GM23338 (cell line): Measurements from ENCODE around the gene OR2A2. TPM values are rescaled to one million over a fixed set of nuclear protein-coding genes. Genes with fewer than 3 reads are reported as not detected.

Experiments used
- ATAC-seq: fragments of 200-7000 bp; cut with Tn5 transposase; 3 replicates; pipeline ENCODE4 v1.9.1; 2020
- DNase-seq: peaks from one replicate; pipeline ENCODE4 v3.0.0-alpha.2; 2015; ENCODE audit warnings: low spot score
- H2AFZ ChIP-seq: fragments of 200-600 bp; sonication (generic); 2 replicates; pipeline ENCODE4 v1.8.0; 2016; ENCODE audit warnings: antibody characterized with exemption, mild to moderate bottlenecking, moderate library complexity
- H3F3A ChIP-seq: fragments of 200-600 bp; sonication (generic); replicated peaks from 2 replicates; pipeline ENCODE4 v1.8.0; 2017; ENCODE audit warnings: antibody characterized with exemption, mixed run types, low read depth
- H3K27ac ChIP-seq: fragments of 200-600 bp; sonication (generic); 2 replicates; pipeline ENCODE4 v1.6.1; 2016; ENCODE audit warnings: low read depth
- H3K27me3 ChIP-seq: fragments of 200-600 bp; sonication (generic); 2 replicates; pipeline ENCODE4 v1.8.0; 2016; ENCODE audit warnings: mild to moderate bottlenecking, mixed run types, moderate library complexity; ENCODE audit not compliant: insufficient read depth
- H3K36me3 ChIP-seq: fragments of 200-600 bp; sonication (generic); 2 replicates; pipeline ENCODE4 v1.8.0; 2016; ENCODE audit warnings: mild to moderate bottlenecking; ENCODE audit not compliant: insufficient read depth
- H3K4me1 ChIP-seq: fragments of 200-600 bp; sonication (generic); 2 replicates; pipeline ENCODE4 v1.8.0; 2016; ENCODE audit warnings: mild to moderate bottlenecking, moderate library complexity; ENCODE audit not compliant: insufficient read depth
- H3K4me2 ChIP-seq: fragments of 200-600 bp; sonication (generic); 2 replicates; pipeline ENCODE4 v1.7.1; 2017; ENCODE audit warnings: mixed run types
- H3K4me3 ChIP-seq: fragments of 200-600 bp; sonication (generic); 2 replicates; pipeline ENCODE4 v1.6.1; 2016; ENCODE audit warnings: mixed run types
- H3K79me2 ChIP-seq: fragments of 200-600 bp; sonication (generic); replicated peaks from 2 replicates; pipeline ENCODE4 v1.8.0; 2017; ENCODE audit warnings: mild to moderate bottlenecking; ENCODE audit not compliant: insufficient read depth
- H3K9me2 ChIP-seq: fragments of 200-600 bp; sonication (generic); 2 replicates; pipeline ENCODE4 v1.8.0; 2017; ENCODE audit not compliant: insufficient read depth
- H4K20me1 ChIP-seq: fragments of 200-600 bp; sonication (generic); replicated peaks from 2 replicates; pipeline ENCODE4 v1.8.0; 2017; ENCODE audit warnings: mild to moderate bottlenecking; ENCODE audit not compliant: insufficient read depth
- H3K27ac Mint-ChIP-seq: 2 replicates; pipeline ENCODE4 v1.8.0; 2020; ENCODE audit warnings: inconsistent platforms, mild to moderate bottlenecking, moderate library complexity, mixed read lengths
- H3K27me3 Mint-ChIP-seq: 3 replicates; pipeline ENCODE4 v1.8.0; 2022; ENCODE audit warnings: low read depth, mild to moderate bottlenecking, moderate library complexity, mixed read lengths, inconsistent platforms; ENCODE audit not compliant: insufficient read depth, poor library complexity
- H3K36me3 Mint-ChIP-seq: 3 replicates; pipeline ENCODE4 v1.8.0; 2021; ENCODE audit warnings: low read depth, mild to moderate bottlenecking, inconsistent platforms, moderate library complexity, mixed read lengths
- H3K4me1 Mint-ChIP-seq: 3 replicates; pipeline ENCODE4 v1.8.0; 2020; ENCODE audit warnings: mild to moderate bottlenecking, inconsistent platforms, mixed read lengths
- H3K4me3 Mint-ChIP-seq: 3 replicates; pipeline ENCODE4 v1.8.0; 2021; ENCODE audit warnings: moderate library complexity, mild to moderate bottlenecking, inconsistent platforms, mixed read lengths
- H3K9me3 Mint-ChIP-seq: 3 replicates; pipeline ENCODE4 v1.8.0; 2020; ENCODE audit warnings: moderate library complexity, mild to moderate bottlenecking, inconsistent platforms, mixed read lengths
- EZH2 ChIP-seq: fragments of 200-600 bp; sonication (generic); IDR thresholded peaks from one replicate; pipeline ENCODE4 v1.8.0; 2017; ENCODE audit warnings: antibody characterized with exemption, mild to moderate bottlenecking, low read depth; ENCODE audit not compliant: unreplicated experiment
- EZH2phosphoT487 ChIP-seq: fragments of 200-600 bp; sonication (generic); IDR thresholded peaks from one replicate; pipeline ENCODE4 v1.8.1; 2018; ENCODE audit warnings: antibody characterized with exemption; ENCODE audit not compliant: unreplicated experiment
- REST ChIP-seq: IDR thresholded peaks from one replicate; pipeline ENCODE4 v1.6.1; 2018; ENCODE audit warnings: antibody characterized with exemption; ENCODE audit not compliant: unreplicated experiment
- STAT1 ChIP-seq: IDR thresholded peaks from one replicate; pipeline ENCODE4 v1.6.1; 2016; ENCODE audit warnings: antibody characterized with exemption; ENCODE audit not compliant: unreplicated experiment
- ZNF114 ChIP-seq: fragments of 250-450 bp; sonication (Bioruptor Pico); IDR thresholded peaks from 2 replicates; pipeline ENCODE4 v1.5.0; 2020; ENCODE audit warnings: mild to moderate bottlenecking, moderate library complexity
- ZNF331 ChIP-seq: fragments of 250-450 bp; sonication (Bioruptor Pico); IDR thresholded peaks from 2 replicates; pipeline ENCODE4 v1.5.0; 2020; ENCODE audit warnings: low read depth, mild to moderate bottlenecking, moderate library complexity
- long read RNA-seq: library from polyadenylated mRNA; unstranded; transcript quantifications from one replicate; pipeline ENCODE4 v2.0.0, GENCODE V29; 2020; ENCODE audit not compliant: unreplicated experiment
- polyA plus RNA-seq: library from polyadenylated mRNA; unstranded; fragments of >200 nt; fragmentation: Nextera tagmentation; extraction: Ambion mirVana; gene quantifications from 2 replicates; pipeline ENCODE4 v1.2.1, GENCODE V29; 2016
- total RNA-seq: library from RNA; depleted of rRNA; stranded (reverse); fragments of >200 nt; shearing (Covaris generic); gene quantifications from 2 replicates; pipeline ENCODE4 v1.2.3, GENCODE V29; 2014; rRNA removed
- TF ChIP-seq, protein P1 (sequence below), 2 experiments: fragments of 200-600 bp in 1 of 2; sonication (generic) in 1 of 2; conservative IDR thresholded peaks; 2 replicates each; pipeline versions ENCODE4 v1.5.1 to v1.6.1; 2016 to 2017; ENCODE audit warnings: antibody characterized with exemption in 2 of 2, low read depth in 2 of 2, mild to moderate bottlenecking in 2 of 2, moderate library complexity in 1 of 2

The OR2A2 gene
- total RNA-seq (not detected in 2 replicates), polyA plus RNA-seq (not detected in 2 replicates)
- long read RNA-seq: 0 reads

DNA sequence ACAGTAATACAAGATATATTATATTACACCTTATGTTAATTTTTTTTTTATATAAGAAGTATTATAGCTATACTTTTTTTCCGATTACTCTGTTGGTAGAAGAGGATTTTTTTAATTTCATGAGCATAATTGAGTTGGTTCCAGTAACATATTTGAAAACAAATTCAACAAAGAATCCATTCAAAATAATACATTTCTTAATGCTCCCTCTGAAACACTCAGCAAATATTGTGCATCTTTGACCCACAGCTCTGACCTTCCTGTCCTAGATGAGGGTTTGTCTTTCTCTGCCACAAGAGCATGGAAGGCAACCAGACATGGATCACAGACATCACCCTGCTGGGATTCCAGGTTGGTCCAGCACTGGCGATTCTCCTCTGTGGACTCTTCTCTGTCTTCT lies at the start of gene OR2A2:
OR2A2 (plus strand) TSS at position 301 of the 400 bp plus-strand sequence; CDS start at position 301, 0 bp downstream.
- H3K9me2 ChIP-seq: no peaks in the 10 kb centered on the region
- no peak within 1 kb of the TSS for H2AFZ ChIP-seq
- H3K4me2 ChIP-seq: no peak within 1 kb of the TSS
- Mint-ChIP-seq H3K4me3 (no peak within 1 kb of the TSS), H3K27ac (no peak within 1 kb of the TSS), H3K4me1 (no peaks in the 10 kb centered on the region), H3K9me3 (no peaks in the 10 kb centered on the region), H3K27me3 (no peaks in the 10 kb centered on the region), H3K36me3 (no peaks in the 10 kb centered on the region)
- H3K79me2 ChIP-seq: no peaks in the 10 kb centered on the region
- no peak within 1 kb of the TSS for H3K4me3 ChIP-seq
- H4K20me1 ChIP-seq: no peaks in the 10 kb centered on the region
- H3K36me3 ChIP-seq: no peaks in the 10 kb centered on the region
- H3K27ac ChIP-seq: no peak within 1 kb of the TSS
- no peak for ATAC-seq
- no peak for DNase-seq
- no peaks in the 10 kb centered on the region for H3K27me3 ChIP-seq
- no peaks in the 10 kb centered on the region for H3F3A ChIP-seq
- H3K4me1 ChIP-seq: no peaks in the 10 kb centered on the region
- TF ChIP-seq ZNF331 (CRISPR knock-in tag): no peak
- no peak for TF ChIP-seq REST
- TF ChIP-seq STAT1: no peak
- TF ChIP-seq EZH2: no peak
- TF ChIP-seq ZNF114: no peak
- TF ChIP-seq, protein P1, sequence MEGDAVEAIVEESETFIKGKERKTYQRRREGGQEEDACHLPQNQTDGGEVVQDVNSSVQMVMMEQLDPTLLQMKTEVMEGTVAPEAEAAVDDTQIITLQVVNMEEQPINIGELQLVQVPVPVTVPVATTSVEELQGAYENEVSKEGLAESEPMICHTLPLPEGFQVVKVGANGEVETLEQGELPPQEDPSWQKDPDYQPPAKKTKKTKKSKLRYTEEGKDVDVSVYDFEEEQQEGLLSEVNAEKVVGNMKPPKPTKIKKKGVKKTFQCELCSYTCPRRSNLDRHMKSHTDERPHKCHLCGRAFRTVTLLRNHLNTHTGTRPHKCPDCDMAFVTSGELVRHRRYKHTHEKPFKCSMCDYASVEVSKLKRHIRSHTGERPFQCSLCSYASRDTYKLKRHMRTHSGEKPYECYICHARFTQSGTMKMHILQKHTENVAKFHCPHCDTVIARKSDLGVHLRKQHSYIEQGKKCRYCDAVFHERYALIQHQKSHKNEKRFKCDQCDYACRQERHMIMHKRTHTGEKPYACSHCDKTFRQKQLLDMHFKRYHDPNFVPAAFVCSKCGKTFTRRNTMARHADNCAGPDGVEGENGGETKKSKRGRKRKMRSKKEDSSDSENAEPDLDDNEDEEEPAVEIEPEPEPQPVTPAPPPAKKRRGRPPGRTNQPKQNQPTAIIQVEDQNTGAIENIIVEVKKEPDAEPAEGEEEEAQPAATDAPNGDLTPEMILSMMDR (conservative IDR thresholded peaks at IDR 0.05; ENCODE audit: low read depth in 2 of 2): no peak
- no peak for TF ChIP-seq EZH2phosphoT487

- no peaks in the 10 kb centered on the region for H3K36me3 ChIP-seq
- DNase-seq (peak; percentile 85), ATAC-seq (peak; percentile 58)
- H3K4me1 ChIP-seq: no peaks in the 10 kb centered on the region
- no peaks in the 10 kb centered on the region for H4K20me1 ChIP-seq
- Mint-ChIP-seq H3K4me1 (peaks cover 12% of the 10 kb centered on the region), H3K27me3 (no peaks in the 10 kb centered on the region), H3K4me3 (no peak overlapping the region), H3K27ac (no peak overlapping the region), H3K36me3 (peaks cover 12% of the 10 kb centered on the region), H3K9me3 (peaks cover 13% of the 10 kb centered on the region; the same call in 2 of the 3 replicates)
- H3K27me3 ChIP-seq: no peaks in the 10 kb centered on the region
- no peak overlapping the region for H3K4me3 ChIP-seq
- no peaks in the 10 kb centered on the region for H3F3A ChIP-seq
- peak overlapping the region; percentile 77; the same call in 1 of the 2 replicates for H2AFZ ChIP-seq
- H3K4me2 ChIP-seq: no peak overlapping the region
- no peak for TF ChIP-seq STAT1
- TF ChIP-seq, protein P1 (conservative IDR thresholded peaks at IDR 0.05; ENCODE audit: low read depth in 2 of 2): peak; percentile 88 to 96
- TF ChIP-seq EZH2: no peak
- no peak for TF ChIP-seq ZNF331 (CRISPR knock-in tag)
- TF ChIP-seq ZNF114: no peak
- H3K27ac ChIP-seq: no peak overlapping the region
- H3K9me2 ChIP-seq: no peaks in the 10 kb centered on the region; the same call in 1 of the 2 replicates
- no peaks in the 10 kb centered on the region for H3K79me2 ChIP-seq
Measured at GRCh38 chr7:144063710-144064109, 45.7 kb upstream of the OR2A2 start.
